Hematopoietic multipotent progenitor cell treated with erythropoietin and hydrocortisone succinate and interleukin-3 and kit ligand, for 4 days (in vitro differentiated cells): ENCODE measurements around the gene THTPA.
"Not testable (repeated sequence)": the region's sequence is repeated elsewhere in the genome, so short reads cannot be mapped to it uniquely, and the experiment has no call there.

Experiments
- DNase-seq: peaks from one replicate; pipeline ENCODE4 v3.0.0-alpha.2; 2015

THTPA gene

DNA sequence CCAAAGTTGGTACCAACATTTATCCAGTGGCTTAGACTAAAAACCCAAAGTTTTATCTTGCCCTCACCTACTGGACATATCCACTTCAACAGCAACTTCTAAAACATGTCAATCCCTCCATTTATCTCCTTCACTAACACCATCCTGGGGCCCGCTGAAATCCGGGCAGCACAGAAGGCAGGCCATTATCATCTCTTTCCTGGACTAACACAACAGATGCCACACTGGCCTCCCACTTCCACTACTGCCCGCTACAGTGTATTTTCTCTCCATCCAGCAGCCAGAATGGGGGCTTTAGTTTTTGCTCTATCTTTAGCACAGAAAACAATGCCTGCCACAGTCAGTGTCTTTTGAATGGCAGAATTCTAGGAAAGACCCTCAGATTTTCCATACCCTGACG is 20.1 kb upstream of the THTPA start:
- DNase-seq, result no peak

DNA sequence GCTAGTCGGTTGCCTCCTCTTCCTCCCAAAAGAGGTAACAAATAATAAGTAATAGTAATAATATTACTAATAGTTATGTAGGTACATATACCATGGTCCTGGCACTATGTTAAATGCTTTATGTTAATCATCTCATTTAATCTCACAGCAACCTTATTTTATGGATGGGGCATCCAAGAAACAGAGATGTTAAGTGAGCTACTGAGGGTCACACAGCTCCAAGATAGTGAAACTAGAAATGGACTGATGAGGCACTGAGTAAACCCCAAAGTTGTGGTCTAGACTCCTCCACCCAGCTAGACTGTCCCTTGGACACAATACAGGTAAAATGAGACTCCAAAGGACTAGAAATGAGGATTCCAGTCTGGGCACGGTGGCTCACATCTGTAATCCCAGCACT is 19.6 kb upstream of the THTPA start:
- no peak for DNase-seq

- not testable (repeated sequence) for DNase-seq
These were observed 19.2 kb upstream of the THTPA start for GRCh38 chr14:23536906-23537305.

GRCh38 chr14:23537351-23538049 is 18.6 kb upstream of the THTPA start:
- DNase-seq, result no peak

DNA sequence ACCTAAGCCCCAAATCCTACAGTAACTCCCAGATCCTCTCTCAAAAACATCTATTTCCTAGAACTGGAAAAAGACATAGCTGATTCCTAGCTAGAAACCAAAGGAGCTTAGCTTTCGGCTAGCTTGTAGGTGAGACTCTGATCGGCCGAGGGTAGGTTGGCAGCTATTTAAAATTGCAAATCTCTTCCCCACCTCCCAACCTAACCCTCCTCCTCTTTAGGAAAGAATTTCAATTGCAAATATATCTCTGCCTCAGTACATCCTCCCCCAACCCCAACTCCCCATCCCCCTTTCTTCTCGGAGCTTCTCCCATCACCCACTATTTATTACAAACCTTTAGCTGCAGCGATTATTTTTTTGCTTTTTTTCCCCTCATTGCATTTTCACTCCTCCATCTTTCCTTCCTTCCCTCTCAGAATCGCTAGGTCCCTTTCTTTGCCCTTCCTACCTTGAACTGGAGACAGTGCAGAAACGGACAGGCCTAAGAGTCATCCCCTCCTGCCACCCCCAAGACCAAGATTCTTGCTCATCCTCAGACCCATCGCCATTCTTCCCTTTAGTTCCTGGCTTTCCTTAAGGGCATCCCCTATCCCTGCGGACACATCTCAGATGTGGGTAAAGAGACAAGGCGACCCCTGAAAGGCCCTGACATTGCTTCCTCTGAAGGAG is 17.9 kb upstream of the THTPA start:
- DNase-seq, result no peak

DNA sequence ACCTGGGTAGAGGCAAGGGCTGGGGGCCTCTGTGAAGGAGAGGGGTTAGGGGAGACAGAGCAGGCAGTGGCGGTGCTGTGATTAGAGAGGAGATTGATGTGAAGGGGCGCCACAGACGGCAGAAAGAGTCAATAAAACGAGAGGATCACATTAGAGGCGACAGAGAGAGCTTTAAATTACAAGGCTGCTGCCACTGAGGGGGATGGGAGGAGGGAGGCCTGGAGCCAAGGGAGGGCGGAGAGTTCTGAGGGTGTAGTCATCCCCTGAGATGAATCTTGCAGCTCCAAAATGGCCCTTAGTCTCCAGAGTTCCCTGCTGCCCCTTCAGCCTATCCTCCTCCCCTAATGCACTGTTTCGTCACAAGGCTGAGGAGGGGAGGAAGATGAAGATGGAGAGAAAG is 17.3 kb upstream of the THTPA start:
- DNase-seq, result no peak

- DNase-seq, result peak; percentile 70
These were observed 16.6 kb upstream of the THTPA start for GRCh38 chr14:23539248-23540140.

GRCh38 chr14:23540141-23540469 is 16.0 kb upstream of the THTPA start:
- no peak for DNase-seq

GRCh38 chr14:23542261-23542660 is 13.8 kb upstream of the THTPA start:
- DNase-seq, result no peak

- DNase-seq, result no peak
These were observed 12.7 kb upstream of the THTPA start for GRCh38 chr14:23543403-23543802.

DNA sequence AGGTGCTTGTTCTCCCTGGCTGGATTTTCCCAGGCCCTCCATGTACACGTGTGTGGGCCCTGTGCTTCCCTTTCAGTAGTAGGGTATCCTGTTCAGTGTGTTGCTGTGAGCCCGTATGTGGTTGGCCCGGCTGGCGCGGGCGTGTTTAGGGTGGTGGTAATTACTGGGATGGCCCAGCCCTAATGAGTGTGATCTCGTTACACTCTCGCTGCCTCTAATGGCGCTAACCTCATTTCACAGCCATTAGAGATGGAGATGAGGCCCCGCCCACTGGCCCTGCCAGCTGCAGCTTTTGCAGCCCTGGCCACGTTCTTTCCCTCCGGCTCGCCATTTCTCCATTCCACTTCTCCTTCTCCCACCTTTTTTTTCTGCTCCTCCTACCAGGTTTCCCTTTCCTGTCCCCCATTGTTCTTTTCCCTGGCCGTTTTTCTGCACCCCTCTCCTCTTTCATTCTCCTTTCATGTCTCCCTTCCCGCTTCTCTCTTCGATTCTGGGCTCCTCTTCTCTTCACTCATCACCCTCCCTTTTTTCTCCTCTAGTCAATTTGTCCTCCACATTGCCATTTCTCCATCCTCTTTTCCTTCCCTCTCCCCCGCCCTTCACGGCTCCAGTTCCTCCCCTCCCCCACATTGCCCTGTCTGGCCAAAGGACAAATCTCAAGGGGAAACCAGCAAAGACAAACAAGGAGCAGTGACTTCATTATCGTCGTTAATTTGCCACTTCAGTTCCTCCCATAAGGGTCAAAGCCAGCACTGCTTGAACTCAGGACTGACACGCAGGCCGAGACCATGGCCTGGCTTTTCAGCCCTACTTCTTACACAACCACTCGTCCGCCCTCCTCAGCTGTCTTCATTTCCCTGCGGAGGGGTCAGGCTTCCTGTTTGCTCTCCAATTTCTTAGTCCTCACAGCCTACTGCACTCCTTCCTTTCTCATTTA is 11.3 kb upstream of the THTPA start:
- DNase-seq, result no peak

- no peak for DNase-seq
These were observed 10.2 kb upstream of the THTPA start for GRCh38 chr14:23545740-23546365.

GRCh38 chr14:23546450-23547035 is 9.5 kb upstream of the THTPA start:
- DNase-seq, result no peak

DNA sequence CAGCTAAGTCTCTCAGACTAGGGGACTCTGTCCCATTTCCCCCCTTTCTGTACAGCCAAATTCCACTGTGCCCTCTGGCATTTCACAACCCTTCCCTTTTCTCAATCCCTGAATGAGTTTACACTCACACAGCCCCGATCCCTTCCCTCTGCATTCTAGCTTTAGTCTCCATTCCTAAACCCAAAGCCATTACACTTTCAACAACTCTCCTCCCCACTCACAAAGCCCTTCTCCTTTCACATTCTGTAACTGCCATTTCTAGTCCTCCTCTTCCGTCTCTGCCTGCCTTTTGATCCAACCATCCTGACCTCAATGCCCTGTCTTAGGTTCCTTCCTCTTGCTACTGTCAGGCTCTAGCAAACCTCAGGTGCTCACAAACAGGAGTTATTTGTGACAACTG is 8.1 kb upstream of the THTPA start:
- no peak for DNase-seq

DNA sequence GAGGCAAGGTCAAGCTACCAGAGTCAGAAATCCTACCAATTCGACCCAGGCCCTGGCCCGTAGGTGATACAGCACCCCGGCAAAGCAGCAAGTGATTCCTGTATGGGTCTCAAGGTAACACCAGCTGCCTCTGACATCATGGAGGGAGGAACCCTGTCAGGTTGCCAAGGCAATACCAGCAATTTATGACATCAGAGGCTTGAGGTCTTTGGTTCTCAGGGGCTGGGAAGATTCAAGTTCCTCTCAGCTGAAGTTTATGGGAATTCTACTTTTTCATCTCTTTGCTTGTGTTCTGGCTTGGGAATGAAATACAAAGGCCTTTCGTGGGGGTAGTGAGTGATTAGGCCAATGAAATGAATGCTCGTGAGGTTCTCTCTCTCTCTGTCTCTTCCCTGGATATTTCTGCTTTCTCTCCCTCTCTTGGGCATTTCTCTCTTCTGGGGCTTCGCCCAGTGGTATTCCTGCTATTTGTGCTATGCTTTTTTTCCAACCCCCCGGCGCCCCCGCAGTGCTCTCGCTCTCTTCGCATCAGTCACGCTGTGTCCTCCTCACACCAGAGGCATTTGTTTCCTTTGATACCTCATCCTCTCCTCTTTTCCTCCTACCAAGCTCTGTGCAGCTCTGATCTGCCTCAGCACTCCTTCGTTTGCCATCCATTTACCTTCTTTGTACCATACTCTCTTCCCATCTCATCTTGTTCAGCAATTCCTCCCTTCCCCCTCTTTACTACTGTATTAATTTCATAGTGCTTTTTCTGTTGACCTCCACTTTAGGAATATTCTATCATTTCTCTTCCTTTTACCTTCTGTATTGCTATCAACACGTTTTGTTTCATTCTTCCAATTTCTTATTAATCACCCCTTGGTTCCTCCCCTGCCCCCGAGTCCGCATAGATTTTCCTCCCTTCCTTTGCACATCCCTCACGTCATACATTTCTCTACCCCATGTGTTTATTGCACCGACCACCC is 7.4 kb upstream of the THTPA start:
- DNase-seq, result no peak

DNA sequence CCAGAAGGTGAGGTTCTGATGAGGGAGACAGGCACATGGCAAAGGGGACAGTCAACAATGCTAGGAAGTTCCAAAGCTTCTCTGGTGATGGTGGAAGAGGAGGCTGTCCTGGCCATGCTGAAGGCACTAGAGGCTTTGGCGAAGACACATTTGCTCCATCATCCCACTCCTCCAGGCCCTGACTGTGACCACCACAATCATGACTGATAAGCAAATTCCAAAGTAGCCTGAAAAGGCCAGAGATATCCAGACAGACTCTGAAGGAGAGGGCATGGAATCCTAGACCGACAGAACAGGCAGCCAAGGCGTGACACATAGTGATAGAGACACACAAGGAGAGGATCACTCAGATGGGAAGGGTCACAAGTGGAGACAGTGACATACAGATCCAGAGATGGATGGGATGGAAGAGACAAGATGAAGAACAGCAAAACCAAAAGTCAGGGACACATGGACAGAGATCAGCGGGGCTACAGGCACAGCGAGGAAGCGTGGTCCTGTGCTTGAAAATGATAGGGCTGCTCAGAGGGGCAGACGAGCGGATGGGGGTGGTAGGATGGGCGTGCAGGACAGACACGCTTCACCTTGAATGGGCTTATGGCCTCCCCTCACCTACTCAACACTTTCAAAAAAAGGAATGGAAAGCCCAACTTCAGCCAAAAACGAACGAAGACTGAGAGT is 5.8 kb upstream of the THTPA start:
- DNase-seq, result no peak

GRCh38 chr14:23550812-23551265 is 5.2 kb upstream of the THTPA start:
- peak; percentile 30 for DNase-seq

- DNase-seq, result peak; percentile 85
These were observed 4.6 kb upstream of the THTPA start, which contains the start of gene ZFHX2 for GRCh38 chr14:23551266-23552028. ZFHX2 (minus strand) TSS chr14:23551765; CDS start chr14:23535325, 16,440 bp downstream.

GRCh38 chr14:23555533-23555881 is 564 bp upstream of the THTPA start:
- no peak for DNase-seq
